T1000 (cell line): ENCODE results near the gene SPDYE2.
"Not testable (repeated sequence)": the region's sequence is repeated elsewhere in the genome, so short reads cannot be mapped to it uniquely, and the experiment has no call there.

Experiments
- DNase-seq: peaks from one replicate; lab custom pipeline; 2025; ENCODE audit warnings: mixed read lengths; lab: John Stamatoyannopoulos, UW

SPDYE2 gene

GRCh38 chr7:102540604-102541003 lies 10.4 kb upstream of the SPDYE2 start:
- DNase-seq, result not testable (repeated sequence)

GRCh38 chr7:102542083-102542482 lies 8.9 kb upstream of the SPDYE2 start:
- DNase-seq, result not testable (repeated sequence)

DNA sequence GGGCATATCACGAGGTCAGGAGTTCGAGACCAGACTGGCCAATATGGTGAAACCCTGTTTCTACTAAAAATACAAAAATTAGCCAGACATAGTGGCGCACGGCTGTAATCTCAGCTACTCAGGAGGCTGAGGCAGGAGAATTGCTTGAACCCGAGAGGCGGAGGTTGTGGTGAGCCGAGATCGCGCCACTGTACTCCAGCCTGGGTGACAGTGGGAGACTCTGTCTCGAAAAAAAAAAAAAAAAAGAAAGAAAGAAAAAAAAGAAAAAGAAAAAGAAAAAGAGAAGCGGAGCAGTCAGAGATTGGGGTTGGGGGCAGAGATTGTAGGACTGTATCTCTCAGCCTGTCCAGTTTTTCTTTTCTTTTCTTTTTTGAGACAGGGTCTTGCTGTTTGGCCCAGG lies 8.3 kb upstream of the SPDYE2 start:
- DNase-seq, result not testable (repeated sequence)

DNA sequence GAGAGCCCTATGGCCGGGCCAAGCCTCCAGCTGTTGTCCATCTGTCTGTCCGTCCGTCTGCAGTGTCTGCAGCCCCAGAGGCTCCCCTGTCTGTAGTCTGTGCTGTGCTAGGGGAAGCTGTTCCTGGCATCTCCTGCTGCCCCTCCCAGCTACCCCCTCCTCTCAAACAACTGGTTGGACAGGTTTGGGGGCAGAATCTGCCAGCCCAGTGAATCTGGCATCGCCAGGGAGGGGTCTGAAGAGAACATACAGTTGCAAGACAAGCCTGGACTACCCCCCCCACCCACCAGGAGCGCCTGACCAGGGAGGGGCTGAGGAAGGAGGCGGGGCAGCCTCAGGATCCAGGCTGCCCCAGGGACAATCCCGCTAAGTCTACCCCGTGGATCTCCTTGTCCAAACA lies 7.4 kb upstream of the SPDYE2 start, which contains the start of gene UPK3BL2:
TSS of gene UPK3BL2 (minus strand) at position 101 of the 400 bp plus-strand sequence. CDS start at position 41, 60 bp downstream.
- not testable (repeated sequence) for DNase-seq

DNA sequence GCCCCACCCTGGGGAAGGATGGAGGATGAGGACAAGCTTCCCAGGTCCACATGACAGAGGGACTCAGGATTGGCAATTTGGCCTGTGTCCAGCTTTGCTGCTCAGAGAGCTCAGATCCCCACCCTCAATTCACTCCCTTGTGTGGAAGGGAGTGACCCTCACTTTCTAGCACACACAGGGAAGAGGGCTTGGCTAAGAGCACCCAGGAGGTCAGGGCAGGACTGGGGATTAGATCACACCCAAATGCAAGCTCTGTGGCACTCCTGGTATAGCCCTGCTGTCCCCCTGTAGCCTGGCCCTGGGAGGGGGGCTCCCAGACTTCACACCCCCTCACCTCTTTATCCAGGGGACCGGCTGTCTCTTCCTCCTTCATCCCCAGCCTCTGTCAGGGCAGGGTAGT lies 6.7 kb upstream of the SPDYE2 start:
- not testable (repeated sequence) for DNase-seq

DNA sequence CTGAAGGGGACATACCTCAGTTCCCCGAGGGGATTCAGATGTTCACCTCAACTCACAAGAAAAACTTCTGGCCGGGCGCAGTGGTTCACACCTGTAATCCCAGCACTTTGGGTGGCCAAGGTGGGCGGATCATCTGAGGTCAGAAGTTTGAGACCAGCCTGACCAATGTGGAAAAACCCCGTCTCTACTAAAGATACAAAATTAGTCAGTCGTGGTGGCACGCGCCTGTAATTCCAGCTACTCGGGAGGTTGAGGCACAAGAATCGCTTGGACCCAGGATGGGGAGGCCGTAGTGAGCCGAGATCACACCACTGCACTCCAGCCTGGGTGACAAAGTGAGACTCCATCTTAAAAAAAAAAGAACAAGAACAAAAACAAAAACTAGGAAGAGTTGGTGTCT lies 5.7 kb upstream of the SPDYE2 start:
- not testable (repeated sequence) for DNase-seq

DNA sequence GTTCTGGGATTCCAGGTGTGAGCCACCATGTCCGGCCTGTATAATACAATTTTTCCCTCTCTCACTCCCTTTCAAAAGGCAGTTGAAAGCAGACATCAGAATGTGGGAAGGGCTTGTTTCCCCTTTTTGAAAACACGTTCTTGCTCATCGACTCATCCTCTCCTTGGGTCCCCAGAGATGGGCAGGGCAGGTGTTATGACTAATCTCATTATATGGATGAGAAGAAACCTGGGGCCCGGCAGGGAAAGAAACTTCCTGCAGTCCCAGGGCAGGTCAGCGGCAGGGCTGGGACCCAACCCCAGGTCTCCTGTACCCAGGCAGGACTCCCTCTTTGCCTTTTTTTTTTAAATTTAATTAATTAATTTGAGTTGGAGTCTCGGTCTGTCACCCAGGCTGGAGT lies 4.7 kb upstream of the SPDYE2 start:
- DNase-seq, result not testable (repeated sequence)

- not testable (repeated sequence) for DNase-seq
Measured at GRCh38 chr7:102568620-102569019, 17.6 kb downstream of the SPDYE2 start.

DNA sequence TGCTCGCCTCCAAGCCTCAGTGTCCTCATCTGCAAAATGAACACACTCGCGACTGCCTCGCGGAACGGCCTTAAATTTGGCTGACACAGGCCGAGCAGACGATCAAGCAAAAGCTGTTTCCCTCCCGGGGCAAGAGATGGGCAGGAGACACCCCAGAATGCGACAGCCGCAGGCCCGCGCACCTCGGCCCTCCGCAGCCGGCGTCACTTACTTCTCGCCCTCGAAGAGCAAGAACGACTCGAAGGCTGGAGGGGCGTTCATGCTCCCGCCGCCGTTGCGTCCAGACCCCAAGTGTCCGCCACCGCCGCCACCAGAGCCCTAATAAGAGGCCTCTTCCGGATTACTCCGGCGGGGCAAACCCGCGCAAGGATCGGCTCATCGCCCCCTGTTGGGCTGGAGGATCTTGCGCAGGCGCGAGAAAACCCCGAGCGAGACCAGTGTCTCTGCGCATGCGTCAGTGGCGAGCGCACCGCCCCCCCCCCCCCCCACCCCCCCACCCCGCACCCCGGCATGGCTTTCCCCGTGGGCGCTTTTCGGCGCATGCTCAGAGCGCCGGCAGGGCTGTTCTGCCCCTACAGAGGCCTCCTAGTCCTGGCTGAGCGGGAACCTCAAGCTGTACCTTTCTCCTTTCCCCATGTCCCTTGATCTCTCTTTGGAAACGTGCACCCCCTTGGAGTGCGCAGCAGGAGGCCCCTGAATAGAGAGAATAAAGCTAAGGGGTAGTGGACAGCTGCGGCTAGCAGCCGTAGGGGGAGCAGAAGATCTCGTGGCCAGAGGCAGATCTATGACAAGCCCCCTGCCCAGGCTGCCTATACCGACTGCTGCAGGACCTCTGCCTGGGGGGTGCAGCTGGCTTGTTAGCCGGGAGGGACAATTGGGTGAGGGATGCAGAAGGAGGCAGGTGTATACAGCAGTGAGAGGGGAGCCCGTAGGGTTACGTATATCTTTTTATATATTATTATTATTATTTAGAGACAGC lies 21.5 kb downstream of the SPDYE2 start, which contains the start of gene POLR2J3:
TSS of gene POLR2J3 (minus strand) at position 323 of the 979 bp plus-strand sequence. CDS start at position 261, 62 bp downstream.
- DNase-seq, result not testable (repeated sequence)

- DNase-seq, result not testable (repeated sequence)
Measured at GRCh38 chr7:102574607-102575006, 23.6 kb downstream of the SPDYE2 start.

- not testable (repeated sequence) for DNase-seq
Measured at GRCh38 chr7:102576363-102576762, 25.3 kb downstream of the SPDYE2 start.

DNA sequence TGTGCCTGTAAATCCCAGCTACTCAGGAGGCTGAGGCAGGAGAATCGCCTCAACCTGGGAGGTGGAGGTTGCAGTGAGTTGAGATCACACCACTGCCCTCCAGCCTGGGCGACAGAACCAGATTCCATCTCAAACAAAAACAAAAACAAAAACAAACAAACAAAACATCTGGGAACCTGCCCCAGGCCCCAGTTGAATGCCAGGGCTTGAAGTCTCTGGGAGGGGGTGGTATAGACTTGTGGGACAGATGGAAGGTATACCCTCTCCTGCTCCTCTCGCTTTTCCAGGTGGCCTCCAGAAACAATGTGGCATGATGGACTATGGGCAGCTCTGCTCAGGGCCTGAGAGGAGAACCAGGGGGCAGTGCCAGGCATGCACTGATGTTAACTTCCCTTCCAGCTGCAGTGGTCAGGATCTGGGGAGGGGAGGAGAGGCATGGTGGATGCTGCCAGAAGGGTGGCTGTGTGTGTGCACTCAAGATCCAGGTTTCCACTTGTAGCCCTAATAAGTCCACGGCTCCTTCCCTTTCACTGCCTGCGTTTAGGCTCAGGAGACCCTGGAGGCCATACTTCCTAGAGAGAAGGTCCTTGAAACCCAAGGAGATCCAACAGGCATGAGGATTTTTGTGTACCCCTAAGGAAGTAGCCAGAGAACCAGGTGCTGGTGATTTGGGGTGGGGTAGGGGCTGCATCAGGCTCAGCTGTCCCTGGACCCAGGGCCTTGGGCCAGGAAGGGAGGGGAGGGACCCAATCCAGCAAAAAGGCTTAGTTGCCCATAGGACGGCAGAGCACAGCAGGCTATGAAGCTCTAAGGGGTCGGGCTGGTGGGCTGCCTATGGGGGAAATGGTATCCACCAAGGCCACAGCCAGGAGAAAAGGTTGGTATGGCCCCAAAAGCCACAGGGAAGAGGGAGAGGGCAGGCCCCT lies 26.6 kb downstream of the SPDYE2 start:
- DNase-seq, result not testable (repeated sequence)

- not testable (repeated sequence) for DNase-seq
Measured at GRCh38 chr7:102578486-102578885, 27.5 kb downstream of the SPDYE2 start.

DNA sequence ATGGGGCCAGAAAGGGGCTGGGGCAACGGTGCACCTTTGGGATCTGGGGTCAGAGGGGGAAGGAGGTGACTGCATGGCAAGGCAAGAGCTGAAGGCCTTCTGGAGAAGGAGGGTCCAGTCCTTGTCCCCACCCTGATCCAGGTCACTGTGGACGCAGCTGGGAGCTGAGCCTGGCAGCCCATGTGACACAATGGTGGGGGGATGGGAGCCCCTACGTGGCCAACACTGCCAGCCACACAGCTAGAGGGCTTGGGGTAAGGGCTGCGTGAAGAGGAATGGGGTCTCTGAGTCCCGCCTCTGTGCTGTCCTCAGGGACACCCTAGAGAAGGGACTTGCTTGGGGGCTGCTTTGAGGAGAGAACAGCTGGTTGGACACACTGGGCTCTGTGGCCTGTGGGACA lies 30.7 kb downstream of the SPDYE2 start:
- DNase-seq, result not testable (repeated sequence)

GRCh38 chr7:102583495-102583894 lies 32.5 kb downstream of the SPDYE2 start:
- DNase-seq, result not testable (repeated sequence)

DNA sequence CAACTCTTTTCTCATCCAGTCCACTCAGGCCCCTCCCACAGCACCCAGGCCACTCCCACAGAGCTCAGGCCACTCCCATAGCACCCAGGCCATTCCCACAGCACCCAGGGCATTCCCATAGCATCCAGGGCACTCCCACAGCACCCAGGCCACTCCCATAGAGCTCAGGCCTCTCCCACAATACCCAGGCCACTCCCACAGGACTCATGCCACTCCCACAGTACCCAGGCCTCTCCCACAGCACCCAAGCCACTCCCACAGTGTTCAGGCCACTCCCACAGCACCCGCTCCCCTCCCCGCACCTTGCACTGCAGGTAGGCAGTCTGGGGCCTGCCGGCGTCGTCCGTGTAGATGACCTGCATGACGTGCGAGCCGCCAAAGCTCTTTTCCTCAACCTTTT lies 38.8 kb downstream of the SPDYE2 start:
- DNase-seq, result not testable (repeated sequence)

- not testable (repeated sequence) for DNase-seq
Measured at GRCh38 chr7:102592477-102593019, 41.5 kb downstream of the SPDYE2 start.

DNA sequence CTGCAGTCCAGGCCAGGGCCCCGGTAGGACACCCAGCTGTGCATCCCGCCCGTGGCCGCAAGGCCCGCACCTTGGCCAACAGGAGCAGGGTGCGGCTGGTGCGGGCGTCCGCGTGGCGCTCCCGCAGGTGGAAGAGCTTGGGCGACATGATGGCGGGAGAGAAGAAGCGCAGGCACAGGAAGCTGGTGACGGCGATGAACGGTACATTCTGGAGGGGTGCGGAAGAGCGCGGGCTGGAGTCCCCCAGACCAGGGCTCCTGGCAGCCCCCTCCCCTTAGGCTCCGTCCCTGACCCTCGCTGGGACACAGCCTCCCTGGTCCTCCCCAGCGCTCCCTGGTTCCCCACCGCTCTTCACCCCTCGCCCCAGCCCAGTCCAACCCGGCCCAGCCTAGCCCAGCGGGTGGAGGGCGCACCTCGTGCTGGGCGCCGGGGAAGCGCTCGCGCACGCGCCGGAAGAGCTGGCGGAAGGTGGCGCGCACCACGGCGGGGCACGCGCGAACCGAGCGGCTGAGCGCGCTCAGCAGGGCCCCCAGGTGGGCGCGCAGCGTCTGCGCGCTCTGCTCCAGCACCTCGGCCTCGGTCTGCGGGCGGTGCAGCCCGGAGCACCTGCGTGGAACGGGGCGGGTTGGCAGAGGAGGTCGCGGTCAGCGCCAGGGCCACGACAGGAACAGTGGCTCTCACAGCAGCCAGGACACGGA lies 42.8 kb downstream of the SPDYE2 start:
- DNase-seq, result not testable (repeated sequence)

GRCh38 chr7:102596036-102596435 lies 45.0 kb downstream of the SPDYE2 start:
- DNase-seq, result not testable (repeated sequence)

- DNase-seq, result not testable (repeated sequence)
Measured at GRCh38 chr7:102599699-102600098, 48.7 kb downstream of the SPDYE2 start.

DNA sequence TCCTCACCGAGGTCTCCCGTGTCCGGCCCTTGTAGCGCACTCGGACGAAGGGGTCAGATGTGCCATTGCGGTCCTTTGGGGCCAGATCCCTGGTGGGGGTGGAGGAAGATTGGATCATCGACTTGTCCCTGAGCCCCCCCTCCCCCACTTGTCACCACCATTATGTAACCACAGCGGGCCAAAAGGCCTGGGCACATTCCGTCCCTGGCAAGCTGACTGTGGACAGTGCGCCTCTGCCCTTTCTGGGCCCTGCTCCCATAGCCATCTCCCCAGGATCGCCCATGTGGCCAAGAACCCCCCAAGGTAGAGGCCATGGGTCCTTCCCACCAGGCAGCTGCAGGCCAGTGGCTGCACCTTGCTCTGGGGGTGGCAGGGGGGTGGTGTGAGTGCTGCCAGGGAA lies 51.3 kb downstream of the SPDYE2 start:
- DNase-seq, result not testable (repeated sequence)
